HG03025 (cell line): ENCODE measurements around the gene TRIP12.
"Not testable (repeated sequence)": the region's sequence is repeated elsewhere in the genome, so short reads cannot be mapped to it uniquely, and the experiment has no call there.

Experiments used
- ATAC-seq: cut with Tn5 transposase; IDR thresholded peaks from one replicate; pipeline ENCODE4 v1.9.1; 2021; ENCODE audit warnings: mild to moderate bottlenecking, moderate library complexity; ENCODE audit not compliant: unreplicated experiment, low FRiP score

TRIP12 gene

DNA sequence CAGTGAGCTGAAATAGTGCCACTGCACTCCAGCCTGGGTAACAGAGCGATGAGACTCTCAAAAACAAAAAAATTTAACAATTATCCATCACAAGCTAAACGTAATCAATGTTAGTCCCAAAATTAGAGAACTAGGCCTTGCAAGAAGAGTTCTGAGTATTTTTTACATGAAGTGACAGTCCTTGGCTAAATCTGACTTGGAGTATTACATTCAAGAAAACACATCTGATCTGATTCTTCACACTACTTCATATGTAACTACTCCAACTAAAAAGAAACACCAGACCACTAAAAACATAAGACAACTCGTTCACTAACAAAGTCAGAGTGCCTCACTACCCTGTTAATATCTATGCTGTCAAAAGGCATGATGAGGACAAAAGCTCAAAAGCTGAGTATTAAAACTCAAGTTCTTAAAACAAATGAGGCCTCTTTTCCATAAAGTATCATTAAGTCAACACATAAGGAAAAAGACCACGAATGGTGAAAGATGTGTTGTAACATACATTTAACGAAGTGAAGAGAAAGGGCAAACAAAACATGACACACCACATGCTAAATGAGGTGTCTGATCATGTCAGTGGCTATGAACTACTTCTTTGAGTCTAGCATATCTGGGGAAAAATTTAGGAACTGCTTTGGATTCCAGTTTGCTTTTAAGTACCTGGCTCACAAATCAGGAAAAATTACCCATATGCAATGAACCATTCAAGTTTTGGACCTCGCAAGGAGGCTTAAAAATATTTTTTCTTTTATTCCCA, 42.4 kb downstream of the TRIP12 start:
- no peak for ATAC-seq

DNA sequence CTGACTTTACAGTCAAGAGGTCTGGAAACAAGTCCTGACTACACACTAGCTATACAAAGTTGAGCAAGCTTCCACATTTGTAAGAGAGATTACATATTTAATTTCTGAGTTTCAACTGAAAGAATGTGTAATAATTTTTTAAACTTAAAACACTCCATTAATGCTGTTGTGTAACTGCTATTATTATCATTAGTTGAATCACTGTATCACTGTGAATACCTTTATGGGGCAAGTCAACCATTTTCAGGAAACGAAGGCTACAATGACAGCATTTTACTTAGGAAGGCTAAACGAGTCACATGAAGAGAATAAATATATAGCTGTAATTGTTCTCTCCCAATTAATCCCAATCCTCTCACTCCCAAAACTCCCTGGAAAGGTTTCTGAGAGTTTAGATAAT, 46.3 kb downstream of the TRIP12 start:
- ATAC-seq = no peak

DNA sequence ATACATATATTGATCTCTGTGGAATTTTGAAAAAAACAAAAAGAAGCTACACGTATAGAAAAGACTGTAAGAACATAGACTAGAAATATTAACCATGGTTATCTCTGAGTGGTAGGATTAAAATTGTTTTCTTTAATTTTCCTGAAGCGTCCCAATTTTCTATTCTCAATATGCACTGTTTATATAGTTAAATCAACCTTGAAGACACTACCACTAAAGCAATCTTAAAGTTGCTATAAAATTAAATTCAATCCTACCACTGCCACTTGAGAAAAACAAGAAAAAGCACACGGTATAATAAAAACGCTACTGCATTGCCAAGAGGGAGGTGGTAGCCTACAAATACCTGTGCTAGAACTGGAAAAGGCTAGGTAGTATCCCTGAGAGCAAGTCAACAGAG, 47.2 kb downstream of the TRIP12 start:
- ATAC-seq = no peak

DNA sequence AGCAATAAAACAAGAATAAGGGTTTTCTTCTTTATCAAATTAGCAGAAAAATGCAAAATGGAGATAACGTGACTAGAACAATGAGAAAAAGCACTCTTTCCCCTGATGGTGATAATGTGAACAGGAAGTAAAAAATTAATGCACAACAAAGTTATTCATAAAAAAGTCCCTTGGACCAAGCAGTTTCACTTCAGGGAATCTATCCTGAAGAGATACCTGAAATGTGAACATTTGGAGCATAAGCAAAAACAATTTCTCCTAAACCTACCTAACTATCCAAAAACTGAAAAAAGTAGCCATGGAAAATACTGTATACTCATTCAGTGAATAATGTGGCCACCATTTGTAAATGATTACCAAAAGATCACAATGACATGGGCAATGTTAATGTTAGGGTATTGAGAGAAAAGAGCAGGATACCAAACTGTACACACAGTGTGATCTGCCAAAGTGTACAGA, 48.7 kb downstream of the TRIP12 start:
- ATAC-seq = no peak

DNA sequence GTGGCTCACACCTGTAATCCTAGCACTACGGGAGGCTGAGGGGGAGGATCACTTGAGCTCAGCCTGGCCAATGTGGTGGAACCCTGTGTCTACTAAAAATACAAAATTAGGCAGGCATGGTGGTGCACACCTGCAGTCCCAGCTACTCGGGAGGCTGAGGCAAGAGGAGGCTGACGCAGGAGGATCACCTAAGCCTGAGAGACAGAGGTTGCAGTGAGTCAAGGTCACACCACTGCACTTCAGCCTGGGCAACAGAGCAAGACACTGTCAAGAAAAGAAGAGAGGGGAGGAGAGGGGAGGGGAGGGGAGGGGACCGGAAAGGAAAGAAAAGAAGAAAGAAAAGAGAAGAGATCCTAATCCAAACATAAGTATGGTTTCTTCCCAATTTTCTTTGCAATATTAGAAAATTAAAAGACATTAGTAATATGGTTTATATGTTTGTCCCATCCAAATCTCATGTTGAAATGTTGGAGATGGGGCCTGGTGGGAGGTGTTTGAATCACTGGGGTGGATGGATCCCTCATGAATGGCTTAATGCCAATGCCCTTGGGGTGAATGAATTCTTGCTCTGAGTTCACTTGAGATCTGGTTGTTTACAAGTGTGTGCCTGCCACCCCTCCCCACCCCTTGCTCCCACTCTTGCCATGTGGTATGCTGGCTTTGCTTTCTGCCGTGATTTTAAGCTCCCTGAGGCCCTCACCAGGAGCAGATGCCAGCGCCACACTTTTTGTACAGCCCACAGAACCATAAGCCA, 50.7 kb downstream of the TRIP12 start:
- no peak for ATAC-seq

DNA sequence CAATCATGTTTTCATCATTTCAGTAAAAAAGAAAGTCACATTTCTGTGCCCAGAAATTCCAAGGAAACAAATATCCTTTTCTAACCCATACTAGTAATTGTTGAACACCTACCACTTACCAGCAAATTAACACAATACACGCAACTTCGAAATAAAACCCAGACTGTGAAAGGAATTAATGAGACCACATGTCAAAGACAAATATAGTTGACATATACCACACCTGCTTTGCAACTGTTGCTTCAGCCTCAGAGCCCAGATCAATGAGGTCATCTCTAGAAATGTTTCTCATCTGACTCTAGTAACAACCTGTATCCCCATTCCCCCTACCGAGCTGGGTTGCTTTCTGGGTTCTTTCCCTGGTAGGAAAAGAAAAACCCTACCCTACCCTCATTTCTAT, 52.6 kb downstream of the TRIP12 start:
- no peak for ATAC-seq

DNA sequence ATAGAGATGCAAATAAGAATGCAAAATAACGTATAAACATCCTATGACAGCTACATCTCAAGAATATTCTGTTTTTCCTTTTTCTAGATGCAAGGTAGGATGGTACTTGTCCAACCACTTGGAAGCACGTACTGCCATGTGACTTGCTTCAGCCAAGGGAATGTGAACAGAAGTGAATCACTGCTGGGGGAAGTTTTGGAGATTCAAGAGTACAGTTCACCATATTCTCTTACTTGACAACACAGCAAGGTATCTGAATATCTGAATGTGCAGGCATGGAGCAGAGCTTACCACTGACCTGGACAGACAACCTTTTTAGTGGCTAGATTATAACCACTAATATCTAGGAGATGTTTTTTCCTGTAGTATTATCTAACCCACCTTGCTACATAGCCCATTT, 53.0 kb downstream of the TRIP12 start:
- no peak for ATAC-seq

DNA sequence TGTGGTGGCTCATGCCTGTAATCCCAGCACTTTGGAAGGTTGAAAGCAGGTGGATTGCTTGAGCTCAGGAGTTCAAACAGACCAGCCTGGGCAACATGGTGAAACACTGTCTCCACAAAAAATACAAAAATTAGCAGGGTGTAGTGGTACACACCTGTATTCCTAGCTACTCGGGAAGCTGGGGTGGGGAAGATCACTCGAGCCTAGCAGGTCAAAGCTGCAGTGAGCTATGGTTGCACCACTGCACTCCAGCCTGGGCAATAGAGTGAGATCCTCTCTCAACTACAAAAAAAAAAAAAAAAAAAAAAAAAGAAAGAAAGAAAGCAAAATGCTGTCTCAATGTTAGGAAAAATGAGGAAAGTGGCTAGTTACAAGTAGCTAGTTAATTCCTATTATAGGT, 56.8 kb downstream of the TRIP12 start:
- ATAC-seq = no peak

DNA sequence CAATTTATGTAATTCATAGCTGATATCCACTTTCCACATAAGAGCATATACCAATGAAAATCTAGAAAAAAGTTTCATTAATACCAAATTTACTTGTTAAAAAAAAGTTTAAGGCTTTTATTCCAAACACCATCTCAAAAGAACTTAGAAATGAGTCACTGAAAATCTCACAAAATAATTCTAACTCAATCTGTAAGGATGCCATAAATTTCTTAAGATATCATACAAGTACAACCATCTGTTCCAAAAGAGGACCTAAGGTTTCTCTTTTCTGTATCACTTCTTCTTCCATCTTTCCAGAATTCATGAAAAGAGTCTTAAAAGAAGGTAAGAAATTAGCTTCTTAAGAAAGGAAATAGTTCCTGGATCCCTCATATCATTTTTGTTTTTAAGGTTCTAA, 60.4 kb downstream of the TRIP12 start:
- ATAC-seq = no peak

DNA sequence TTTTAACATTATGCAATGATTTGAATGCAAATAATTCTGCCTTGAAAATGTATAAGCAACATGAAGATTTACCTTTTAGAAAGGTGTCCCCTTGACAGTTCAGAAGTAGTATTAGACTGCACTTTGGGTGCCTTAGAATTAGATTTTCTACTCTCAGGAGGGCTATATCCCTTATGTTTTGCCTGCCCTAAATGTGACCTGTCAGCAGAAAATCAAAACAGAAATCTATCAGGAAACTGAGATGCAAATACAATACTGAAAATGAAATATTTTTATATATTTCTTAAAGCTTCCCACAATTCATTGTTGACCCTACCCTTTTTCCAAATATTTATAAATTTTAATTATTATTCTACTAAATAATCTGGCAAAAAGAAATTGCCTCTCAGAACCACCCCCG, 61.5 kb downstream of the TRIP12 start:
- no peak for ATAC-seq

DNA sequence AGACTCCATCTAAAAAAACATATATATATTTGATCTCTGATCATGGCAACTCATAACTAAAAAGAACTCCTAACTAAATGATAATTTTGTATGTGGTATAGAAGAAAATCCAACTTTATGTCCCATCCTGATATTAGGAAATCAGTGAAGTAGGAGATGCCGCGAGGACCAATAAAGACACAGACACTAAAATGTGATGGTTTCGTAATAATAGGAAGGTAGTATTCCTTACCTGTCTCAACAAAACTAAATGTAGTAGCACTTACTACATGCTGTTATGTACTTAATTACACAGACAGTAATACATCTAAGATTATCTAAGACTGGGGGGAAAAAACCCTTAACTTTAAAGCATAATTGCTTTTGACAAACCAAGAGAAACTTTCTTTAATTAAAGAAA, 63.5 kb downstream of the TRIP12 start:
- no peak for ATAC-seq

DNA sequence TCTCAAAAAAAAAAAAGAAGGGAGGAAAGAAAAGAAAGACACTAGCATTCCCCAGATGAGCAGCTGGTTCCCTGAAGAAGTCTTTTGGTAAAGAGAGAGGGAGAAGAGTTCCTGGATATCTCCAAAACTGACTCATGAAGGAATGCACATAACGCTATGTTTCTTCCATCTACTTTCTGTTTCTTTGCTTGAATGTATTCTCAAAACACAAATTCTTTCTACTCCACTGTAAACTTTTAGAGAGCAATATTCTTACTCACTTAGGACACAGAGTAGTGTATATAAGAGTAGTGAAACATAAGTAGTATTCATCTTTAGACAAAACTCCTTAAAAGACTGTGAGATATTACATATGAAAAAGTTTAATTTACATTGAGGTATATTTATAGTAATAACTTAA, 64.2 kb downstream of the TRIP12 start:
- ATAC-seq = no peak

DNA sequence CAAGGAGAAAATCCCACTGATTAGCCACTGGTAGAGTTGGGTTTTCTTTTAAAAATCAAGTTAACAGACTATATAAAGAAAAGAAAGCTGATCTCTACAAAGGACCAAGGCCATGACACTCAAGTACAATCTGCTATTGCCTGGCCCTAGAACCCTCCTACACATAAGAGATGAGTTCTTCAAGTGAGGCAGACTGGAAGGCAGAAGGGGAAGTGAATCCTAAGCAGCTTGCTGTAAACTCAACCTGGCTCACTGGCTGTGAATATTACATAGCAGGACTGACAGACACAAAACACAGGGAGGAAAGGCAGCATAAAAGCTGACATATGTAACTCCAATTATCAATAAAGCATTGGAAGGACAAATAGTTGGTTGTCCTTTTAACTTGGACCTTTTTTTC, 65.4 kb downstream of the TRIP12 start:
- peak; percentile 95 for ATAC-seq

DNA sequence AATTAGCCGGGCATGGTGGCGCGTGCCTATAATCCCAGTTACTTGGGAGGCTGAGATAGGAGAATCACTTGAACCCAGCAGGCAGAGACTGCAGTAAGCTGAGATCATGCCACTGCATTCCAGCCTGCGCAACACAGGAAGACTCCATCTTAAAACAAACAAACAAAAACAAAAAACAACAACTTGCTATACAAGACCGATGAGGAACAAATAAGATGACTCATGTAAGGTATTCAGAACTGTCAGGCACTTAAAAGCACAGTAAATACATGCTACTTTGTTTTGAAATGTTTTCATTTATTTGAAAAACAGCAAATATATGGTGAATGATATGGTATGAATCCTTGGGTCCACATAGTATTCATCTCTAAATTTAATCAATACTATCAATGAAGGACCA, 66.7 kb downstream of the TRIP12 start:
- no peak for ATAC-seq

DNA sequence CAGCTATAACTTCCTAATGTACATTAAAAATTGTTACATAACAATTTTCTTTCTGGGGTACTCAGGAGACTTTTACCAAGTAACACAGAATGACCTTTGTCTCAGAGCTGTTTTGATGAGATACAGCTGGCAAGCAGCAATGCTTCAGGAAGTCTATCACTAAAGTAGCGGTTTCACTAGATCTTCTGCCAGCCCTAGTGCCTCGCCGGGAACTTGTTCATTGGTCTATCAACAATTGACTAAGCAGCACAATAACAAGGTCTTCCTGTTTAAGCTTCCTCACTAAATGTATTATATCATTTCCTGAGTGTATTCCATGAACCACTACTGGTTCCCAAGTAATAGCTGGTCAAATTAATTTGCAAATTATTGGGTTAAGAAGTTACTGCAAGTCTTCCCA, 69.2 kb downstream of the TRIP12 start:
- no peak for ATAC-seq

DNA sequence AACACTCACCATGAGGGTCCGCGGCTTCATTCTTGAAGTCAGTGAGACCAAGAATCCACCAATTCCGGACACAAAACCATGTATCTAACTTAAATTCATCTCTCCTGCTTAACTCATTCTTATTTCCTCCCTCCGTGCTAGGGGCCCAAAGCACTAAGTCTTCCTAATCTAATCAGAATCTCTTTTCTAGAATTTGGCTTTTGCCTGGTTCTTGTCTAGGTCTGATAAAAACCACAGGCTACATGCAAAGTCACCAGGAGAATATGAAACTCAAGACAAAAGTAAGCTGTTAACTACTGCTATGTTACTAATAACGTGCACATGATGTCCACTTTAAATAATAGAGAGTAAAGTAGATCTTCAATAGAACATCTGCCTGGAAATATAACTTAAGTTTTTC, 69.9 kb downstream of the TRIP12 start:
- ATAC-seq = no peak

DNA sequence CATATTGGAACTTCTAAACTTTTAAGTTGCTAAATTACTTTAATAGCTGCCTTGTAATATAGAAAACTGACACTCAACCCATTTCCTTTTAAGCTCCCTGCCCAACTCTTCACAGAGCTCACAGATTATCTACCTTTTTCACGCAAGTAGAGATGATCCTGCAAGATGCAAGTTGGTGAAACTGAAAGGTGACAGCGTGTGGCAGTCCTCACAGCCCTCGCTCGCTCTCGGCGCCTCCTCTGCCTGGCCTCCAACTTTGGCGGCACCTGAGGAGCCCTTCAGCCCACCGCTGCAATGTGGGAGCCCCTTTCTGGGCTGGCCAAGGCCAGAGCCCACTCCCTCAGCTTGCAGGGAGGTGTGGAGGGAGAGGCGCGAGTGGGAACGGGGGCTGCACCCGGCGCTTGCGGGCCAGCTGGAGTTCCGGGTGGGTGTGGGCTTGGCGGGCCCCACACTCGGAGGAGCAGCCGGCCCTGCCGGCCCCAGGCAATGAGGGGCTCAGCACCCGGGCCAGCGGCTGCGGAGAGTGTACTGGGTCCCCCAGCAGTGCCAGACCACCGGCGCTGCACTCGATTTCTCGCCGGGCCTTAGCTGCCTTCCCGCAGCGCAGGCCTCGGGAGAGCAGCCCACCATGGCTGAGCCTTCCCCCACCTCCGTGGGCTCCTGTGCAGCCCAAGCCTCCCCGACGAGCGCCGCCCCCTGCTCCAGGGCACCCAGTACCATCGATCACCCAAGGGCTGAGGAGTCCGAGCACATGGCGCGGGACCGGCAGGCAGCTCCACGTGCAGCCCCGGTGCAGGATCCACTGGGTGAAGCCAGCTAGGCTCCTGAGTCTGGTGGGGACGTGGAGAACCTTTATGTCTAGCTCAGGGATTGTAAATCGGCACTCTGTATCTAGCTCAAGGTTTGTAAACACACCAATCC, 71.2 kb downstream of the TRIP12 start:
- ATAC-seq = not testable (repeated sequence)

DNA sequence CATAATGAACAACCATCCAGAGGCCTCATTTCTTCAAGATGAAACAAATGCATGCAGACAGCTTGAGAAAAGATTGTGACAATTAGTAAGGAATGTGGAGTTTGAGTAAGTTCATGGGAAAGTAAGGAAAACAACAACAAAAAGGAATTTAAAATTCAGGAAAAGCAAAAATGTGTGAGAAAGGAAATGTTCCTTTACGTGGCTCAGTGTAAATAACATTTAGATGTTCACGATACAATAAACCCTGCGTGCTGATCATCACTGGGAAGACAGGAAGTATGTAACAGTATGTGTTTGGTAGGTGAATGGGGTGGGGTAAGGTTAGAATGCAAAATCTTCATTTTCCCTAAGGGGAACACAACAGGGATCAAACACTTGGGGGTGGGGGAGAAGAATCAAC, 72.7 kb downstream of the TRIP12 start:
- ATAC-seq = no peak

DNA sequence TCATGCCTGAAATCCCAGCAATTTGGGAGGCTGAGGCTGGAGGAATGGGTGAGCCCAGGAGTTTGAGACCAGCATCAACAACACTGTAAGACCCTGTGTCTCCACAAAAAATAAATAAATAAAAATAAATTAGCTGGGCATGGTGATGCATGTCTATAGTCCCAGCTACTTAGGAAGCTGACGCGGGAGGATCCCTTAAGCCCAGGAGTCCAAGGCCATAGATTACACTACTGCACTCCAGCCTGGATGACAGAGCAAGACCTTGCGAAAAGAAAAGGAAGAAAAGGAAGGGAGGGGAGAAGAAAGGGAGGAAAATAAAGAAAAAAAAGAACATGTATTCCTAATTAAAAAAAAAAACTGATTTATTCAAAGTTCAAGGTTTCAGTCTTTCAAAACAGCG, 78.2 kb downstream of the TRIP12 start:
- no peak for ATAC-seq

DNA sequence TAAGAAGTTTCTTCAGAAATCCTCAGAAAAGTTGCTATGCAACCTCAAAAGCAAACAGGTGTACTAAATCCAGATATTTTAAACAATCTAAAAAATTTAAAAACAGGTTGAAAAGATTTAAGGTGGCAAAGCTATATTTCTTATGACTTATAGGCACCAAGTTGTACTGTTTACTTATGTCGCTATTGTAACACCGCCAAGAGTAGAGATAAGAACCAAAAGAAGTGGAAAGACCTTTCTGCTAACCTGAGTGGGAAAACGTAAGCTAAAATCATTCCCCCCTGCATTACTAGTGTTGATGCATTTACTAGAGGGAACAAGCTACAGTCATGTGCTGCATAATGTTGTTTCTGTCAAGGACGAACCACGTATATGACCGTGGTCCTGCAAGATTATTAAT, 83.1 kb downstream of the TRIP12 start:
- ATAC-seq = no peak

DNA sequence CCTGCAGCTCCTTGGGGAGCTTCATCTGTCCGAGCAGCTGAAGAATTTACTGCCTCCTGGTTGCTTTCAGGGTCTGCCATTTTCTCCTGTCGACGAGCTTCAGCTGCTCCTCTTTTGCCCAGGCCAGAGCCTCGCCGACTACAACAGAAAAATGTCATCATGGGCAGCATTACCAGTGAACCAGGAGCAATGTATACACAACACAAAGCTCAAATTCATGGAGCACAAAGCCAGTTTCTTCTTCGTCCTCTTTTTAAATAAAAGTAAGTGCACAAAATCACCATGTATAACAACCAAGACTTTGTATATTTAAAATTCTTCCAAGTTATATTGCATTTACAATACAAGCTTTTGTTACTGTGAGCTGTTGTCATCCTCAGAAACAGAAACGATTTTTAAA, 85.0 kb downstream of the TRIP12 start:
- ATAC-seq = no peak
